Thyroid gland (tissue), 4 donors: ENCODE data around the gene RWDD1. TPM values are rescaled to one million over a fixed set of nuclear protein-coding genes. Genes with fewer than 3 reads are reported as not detected.
A peak's percentile ranks its signal among the peaks of the same experiment; 100 is the strongest.
"Not testable (repeated sequence)": the region's sequence is repeated elsewhere in the genome, so short reads cannot be mapped to it uniquely, and the experiment has no call there.

Experiments
- DNase-seq, 2 donors: peaks; one replicate each; pipeline ENCODE4 v3.0.0-alpha.2; 2019
- H3K27ac ChIP-seq, 3 donors: fragments of 200-600 bp; sonication (generic); 1 replicate in 2 of 3; 2 replicates in 1 of 3; pipeline ENCODE4 v1.5.1; 2016 to 2019; ENCODE audit warnings: mild to moderate bottlenecking in 1 of 3, moderate library complexity in 1 of 3
- H3K27me3 ChIP-seq: fragments of 200-600 bp; sonication (generic); one replicate; pipeline ENCODE4 v1.5.1; 2019
- H3K36me3 ChIP-seq, 2 donors: fragments of 200-600 bp; sonication (generic); one replicate each; pipeline ENCODE4 v1.5.1; 2016 to 2019
- H3K4me1 ChIP-seq, 2 donors: fragments of 200-600 bp; sonication (generic); one replicate each; pipeline ENCODE4 v1.5.1; 2017 to 2019
- H3K4me3 ChIP-seq, 3 donors: fragments of 200-600 bp; sonication (generic); replicated peaks in 1 of 3; 1 replicate in 2 of 3; 2 replicates in 1 of 3; pipeline ENCODE4 v1.5.1; 2016; ENCODE audit warnings: mild to moderate bottlenecking in 1 of 3
- H3K9me3 ChIP-seq: fragments of 200-600 bp; sonication (generic); one replicate; pipeline ENCODE4 v1.5.1; 2017
- POLR2A ChIP-seq, 2 donors: fragments of 450-650 bp; IDR thresholded peaks; one replicate each; pipeline ENCODE4 v1.6.1; 2017; ENCODE audit warnings: antibody characterized with exemption in 2 of 2, mild to moderate bottlenecking in 2 of 2, moderate library complexity in 1 of 2
- WGBS, 2 donors: methylation state at CpG; one replicate each; pipeline ENCODE4 v1.1.5; 2017; 5-methylcytosine and 5-hydroxymethylcytosine counted together
- intact Hi-C: fragments of 100-400 bp; cut with DNase I; formaldehyde crosslinking; loops from one replicate; pipeline ENCODE4 v1.15.1; 2023
- total RNA-seq, 4 donors: library from RNA; depleted of rRNA; stranded (reverse); fragments of >200 nt; gene quantifications; one replicate each; pipeline ENCODE4 v1.2.3, GENCODE V29; 2016
- TF ChIP-seq, protein P1 (sequence below), 6 experiments: fragments of 200-600 bp in 3 of 6; fragments of 450-650 bp in 3 of 6; sonication (generic) in 3 of 6; IDR thresholded peaks; one replicate each; pipeline ENCODE4 v1.5.1; 2016 to 2019; ENCODE audit warnings: antibody characterized with exemption in 6 of 6, mild to moderate bottlenecking in 2 of 6, inconsistent platforms in 1 of 6, moderate library complexity in 1 of 6

Gene RWDD1
- total RNA-seq, 4 donors from 2014 or later = 42.0 to 71.2 (median 48.5) TPM

DNA sequence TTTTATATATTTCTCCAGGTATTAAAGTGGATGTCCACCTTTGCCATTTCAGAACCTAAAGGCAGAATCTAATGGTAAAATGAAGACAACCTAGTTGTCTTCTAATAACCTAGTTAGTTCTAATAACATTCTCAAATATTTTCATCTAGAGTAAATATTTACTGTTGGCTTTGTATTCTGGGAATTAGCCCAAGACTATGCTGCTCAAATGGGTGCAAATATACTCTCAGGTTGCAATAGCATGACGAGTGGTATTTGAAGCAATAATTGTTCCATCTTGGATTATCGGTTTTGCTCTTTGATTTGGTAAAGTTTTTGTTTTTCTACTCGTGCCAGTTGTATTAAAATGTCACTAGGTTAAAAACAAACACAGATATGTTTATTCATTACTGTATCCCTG lies 23.9 kb downstream of the RWDD1 start:
- intact Hi-C loops = no loop called here
- Histone ChIP-seq H3K36me3 (peaks cover 16 to 30% of the 10 kb centered on the region in 2 donors), H3K4me3 (no peak overlapping the region), H3K27me3 (no peaks in the 10 kb centered on the region), H3K9me3 (no peaks in the 10 kb centered on the region), H3K27ac (no peak overlapping the region), H3K4me1 (no peaks in the 10 kb centered on the region)
- DNase-seq = no peak
- 91 to 93% methylated on average over 3 of the region's 3 CpGs for WGBS, 2 donors
- TF ChIP-seq, protein P1, sequence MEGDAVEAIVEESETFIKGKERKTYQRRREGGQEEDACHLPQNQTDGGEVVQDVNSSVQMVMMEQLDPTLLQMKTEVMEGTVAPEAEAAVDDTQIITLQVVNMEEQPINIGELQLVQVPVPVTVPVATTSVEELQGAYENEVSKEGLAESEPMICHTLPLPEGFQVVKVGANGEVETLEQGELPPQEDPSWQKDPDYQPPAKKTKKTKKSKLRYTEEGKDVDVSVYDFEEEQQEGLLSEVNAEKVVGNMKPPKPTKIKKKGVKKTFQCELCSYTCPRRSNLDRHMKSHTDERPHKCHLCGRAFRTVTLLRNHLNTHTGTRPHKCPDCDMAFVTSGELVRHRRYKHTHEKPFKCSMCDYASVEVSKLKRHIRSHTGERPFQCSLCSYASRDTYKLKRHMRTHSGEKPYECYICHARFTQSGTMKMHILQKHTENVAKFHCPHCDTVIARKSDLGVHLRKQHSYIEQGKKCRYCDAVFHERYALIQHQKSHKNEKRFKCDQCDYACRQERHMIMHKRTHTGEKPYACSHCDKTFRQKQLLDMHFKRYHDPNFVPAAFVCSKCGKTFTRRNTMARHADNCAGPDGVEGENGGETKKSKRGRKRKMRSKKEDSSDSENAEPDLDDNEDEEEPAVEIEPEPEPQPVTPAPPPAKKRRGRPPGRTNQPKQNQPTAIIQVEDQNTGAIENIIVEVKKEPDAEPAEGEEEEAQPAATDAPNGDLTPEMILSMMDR (IDR thresholded peaks at IDR 0.05) = no peak
- TF ChIP-seq POLR2A (IDR thresholded peaks at IDR 0.05) = no peak

DNA sequence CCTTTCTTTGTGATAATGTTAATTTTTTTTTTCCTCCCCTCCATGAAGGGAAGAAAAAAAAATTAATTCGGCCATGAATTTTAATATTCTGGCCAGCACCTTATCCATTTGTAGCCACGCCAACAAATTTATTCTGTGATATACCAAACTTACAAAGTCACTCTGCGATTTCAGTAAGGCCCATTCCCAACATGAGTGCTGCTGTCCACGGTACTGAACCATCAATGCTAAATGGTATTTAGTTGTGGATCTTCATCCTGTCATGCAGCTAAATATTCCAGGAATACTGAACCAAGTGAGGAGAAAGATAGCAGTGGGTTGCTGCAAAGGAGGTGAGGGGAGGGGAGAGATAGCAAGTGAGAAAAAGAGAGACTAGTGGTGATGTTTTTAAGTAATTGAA lies 25.5 kb downstream of the RWDD1 start:
- Histone ChIP-seq H3K9me3 (no peaks in the 10 kb centered on the region), H3K27me3 (no peaks in the 10 kb centered on the region), H3K4me1 (no peaks in the 10 kb centered on the region), H3K36me3 (peaks cover under 1 to 17% of the 10 kb centered on the region in 2 donors), H3K27ac (no peak overlapping the region), H3K4me3 (no peak overlapping the region)
- TF ChIP-seq, protein P1 (IDR thresholded peaks at IDR 0.05) = no peak
- no peak for TF ChIP-seq POLR2A (IDR thresholded peaks at IDR 0.05)
- intact Hi-C loops = no loop called here
- peak in 1 of 2 donors; percentile 5 for DNase-seq
- 79 to 80% methylated on average over 4 of the region's 4 CpGs for WGBS, 2 donors

- H3K4me3 ChIP-seq, intact Hi-C loops, DNase-seq, H3K9me3 ChIP-seq, H3K4me1 ChIP-seq, H3K27ac ChIP-seq, H3K36me3 ChIP-seq, H3K27me3 ChIP-seq: not testable (repeated sequence)
- WGBS, 2 donors = 92 to 98% methylated on average over 3 of the region's 3 CpGs
Observed at GRCh38 chr6:116603916-116604315, 32.6 kb downstream of the RWDD1 start.

- H3K4me3 ChIP-seq, H3K4me1 ChIP-seq, H3K27ac ChIP-seq, H3K9me3 ChIP-seq, H3K27me3 ChIP-seq, DNase-seq, intact Hi-C loops, H3K36me3 ChIP-seq: not testable (repeated sequence)
- WGBS, 2 donors = 93 to 95% methylated on average over 3 of the region's 3 CpGs
Observed at GRCh38 chr6:116604868-116605267, 33.6 kb downstream of the RWDD1 start.

DNA sequence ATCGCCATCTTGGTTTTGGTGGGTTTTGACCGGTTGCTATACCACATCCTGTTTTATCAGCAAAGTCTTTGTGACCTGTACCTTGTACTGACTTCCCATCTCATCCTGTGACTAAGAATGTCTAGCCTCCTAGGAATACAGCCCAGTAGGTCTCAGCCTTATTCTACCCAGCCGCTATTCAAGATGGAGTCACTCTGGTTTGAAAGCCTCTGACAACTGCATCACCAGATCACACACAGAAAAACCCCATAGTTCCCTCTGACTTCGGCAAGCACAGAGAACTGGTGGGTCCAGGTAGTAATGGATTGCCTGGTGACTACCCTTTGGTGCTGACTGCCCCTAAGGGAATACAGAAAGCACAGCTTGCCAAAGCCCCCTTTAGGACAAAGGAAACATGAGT lies 34.6 kb downstream of the RWDD1 start:
- Histone ChIP-seq H3K27me3 (no peaks in the 10 kb centered on the region), H3K4me3 (no peak overlapping the region), H3K4me1 (no peaks in the 10 kb centered on the region), H3K36me3 (no peaks in the 10 kb centered on the region), H3K27ac (no peak overlapping the region), H3K9me3 (no peaks in the 10 kb centered on the region)
- TF ChIP-seq POLR2A (IDR thresholded peaks at IDR 0.05) = no peak
- TF ChIP-seq, protein P1 (IDR thresholded peaks at IDR 0.05) = no peak
- no peak for DNase-seq
- 98% methylated on average over 4 of the region's 4 CpGs for WGBS, 2 donors
- intact Hi-C loops = no loop called here

DNA sequence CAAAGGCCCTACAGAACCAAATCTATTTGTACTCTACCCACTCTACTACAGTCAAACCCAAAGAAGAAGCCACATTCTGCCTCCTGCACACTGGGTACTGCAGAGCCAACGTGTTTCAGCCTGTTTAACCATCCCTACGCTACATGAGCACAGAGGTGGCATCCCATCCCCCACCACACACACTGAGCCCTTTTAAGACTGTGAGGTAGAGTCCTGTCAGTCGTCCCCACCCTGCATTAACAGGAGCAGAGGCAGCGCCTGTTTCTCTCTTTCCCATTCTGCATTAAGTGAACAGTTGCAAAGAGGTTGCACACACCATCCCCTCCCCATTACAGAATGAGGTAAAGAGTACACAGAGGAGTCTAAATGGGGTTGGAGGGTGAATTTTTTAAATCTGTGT lies 39.8 kb downstream of the RWDD1 start:
- no peak for DNase-seq
- Histone ChIP-seq H3K36me3 (no peaks in the 10 kb centered on the region), H3K9me3 (no peaks in the 10 kb centered on the region), H3K27me3 (no peaks in the 10 kb centered on the region), H3K4me3 (no peak overlapping the region), H3K27ac (no peak overlapping the region), H3K4me1 (peaks cover 0 to 3% of the 10 kb centered on the region in 2 donors)
- WGBS, 2 donors = 64 to 73% methylated on average over 4 of the region's 4 CpGs
- TF ChIP-seq, protein P1 (IDR thresholded peaks at IDR 0.05) = no peak
- no peak for TF ChIP-seq POLR2A (IDR thresholded peaks at IDR 0.05)
- intact Hi-C loops = no loop called here
